Measurements from ENCODE around the gene KCNB1.
A peak's percentile ranks its signal among the peaks of the same experiment; 100 is the strongest.

The KCNB1 gene

GRCh38 chr20:49388744-49389143, 93.7 kb downstream of the KCNB1 start:
- DNase-seq (ENCODE audit: low read depth in 2 of 2), result no peak

GRCh38 chr20:49387581-49387939, 94.9 kb downstream of the KCNB1 start:
- no peak for DNase-seq (ENCODE audit: low read depth in 2 of 2)

DNA sequence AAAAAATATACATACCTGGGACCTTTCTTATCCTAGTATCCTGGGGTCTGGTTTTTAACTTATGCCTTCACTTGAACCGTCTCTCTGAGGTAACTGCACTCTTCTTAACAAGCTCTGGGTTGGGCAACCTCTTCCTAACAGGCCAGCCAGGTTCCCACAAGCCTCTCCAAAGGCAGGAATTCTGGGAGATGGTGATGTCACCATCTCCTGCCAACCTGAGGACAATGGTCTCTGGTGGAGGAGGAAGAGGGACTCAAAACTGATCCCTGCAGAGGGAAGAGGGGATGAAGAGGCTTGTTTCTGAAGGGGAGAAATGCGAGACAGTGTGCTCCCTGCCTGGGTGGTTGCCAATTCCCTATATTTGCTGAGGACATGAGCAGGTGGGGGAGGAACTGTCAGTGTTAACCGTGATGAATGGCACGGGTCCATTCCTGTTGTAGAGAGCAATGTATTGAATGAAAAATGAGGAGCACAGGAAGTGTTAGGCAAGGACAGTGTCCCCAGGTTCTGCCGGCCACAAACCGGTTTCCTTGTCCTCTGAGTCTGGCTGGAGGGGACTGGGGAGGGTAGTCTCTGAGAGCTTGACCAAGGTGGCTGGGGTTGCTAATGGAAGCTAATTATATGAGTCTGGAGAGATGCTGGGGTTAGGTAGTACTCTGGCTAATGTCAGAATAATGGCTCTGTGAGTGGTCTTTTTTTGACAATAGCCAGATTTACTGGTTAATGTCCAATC, 95.5 kb downstream of the KCNB1 start:
- DNase-seq (ENCODE audit: low read depth in 2 of 2), result no peak

GRCh38 chr20:49385465-49385864, 97.0 kb downstream of the KCNB1 start:
- no peak for DNase-seq (ENCODE audit: low read depth in 2 of 2)

DNA sequence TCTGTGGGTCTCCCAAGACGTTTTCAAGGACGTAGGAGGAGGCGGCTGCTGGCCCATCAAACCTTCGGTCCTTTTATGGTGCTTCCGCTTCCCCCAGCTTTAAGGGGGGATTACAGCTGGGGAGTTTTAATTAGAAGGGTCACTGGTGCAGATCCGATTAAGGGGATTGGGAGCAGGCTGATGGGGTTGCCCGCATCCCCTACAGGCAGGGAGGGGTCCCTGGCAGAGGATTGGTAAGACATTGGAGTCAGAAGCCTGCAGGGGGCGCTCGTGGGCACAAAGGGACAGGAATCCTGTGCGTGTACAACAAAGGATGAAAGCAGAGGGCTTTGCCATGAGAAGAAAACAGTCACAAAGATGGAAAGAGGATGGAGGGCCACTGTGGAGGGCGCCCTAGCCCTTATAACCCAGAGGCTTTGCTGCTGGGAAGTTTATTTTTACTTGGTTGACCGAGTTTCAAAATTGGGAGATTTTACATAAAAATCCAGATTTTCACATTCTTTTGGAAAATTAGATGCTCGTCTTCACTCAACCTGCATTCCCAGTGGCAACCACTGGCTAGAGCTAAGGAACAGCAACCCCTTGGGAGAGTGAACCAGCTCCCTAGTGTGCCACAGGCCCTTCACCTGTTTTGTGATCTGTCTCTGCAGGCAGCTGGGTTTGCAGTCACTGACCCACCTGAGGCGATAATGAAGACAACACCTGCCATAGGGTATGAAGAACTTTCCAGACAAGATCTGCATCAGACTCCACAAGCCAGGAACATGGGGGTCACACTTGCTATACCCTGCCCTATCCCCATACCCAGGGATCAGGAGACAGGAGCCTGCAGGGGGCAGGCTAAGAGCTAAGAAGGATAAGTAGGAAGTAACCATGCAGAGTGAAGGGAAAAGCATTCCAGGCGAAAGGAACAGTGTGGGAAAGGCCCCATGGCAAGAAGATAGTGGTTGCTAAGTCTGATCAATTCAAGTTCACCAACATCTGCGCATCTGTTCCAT, 97.7 kb downstream of the KCNB1 start:
- DNase-seq (ENCODE audit: low read depth in 2 of 2), result peak; percentile 53 to 68

DNA sequence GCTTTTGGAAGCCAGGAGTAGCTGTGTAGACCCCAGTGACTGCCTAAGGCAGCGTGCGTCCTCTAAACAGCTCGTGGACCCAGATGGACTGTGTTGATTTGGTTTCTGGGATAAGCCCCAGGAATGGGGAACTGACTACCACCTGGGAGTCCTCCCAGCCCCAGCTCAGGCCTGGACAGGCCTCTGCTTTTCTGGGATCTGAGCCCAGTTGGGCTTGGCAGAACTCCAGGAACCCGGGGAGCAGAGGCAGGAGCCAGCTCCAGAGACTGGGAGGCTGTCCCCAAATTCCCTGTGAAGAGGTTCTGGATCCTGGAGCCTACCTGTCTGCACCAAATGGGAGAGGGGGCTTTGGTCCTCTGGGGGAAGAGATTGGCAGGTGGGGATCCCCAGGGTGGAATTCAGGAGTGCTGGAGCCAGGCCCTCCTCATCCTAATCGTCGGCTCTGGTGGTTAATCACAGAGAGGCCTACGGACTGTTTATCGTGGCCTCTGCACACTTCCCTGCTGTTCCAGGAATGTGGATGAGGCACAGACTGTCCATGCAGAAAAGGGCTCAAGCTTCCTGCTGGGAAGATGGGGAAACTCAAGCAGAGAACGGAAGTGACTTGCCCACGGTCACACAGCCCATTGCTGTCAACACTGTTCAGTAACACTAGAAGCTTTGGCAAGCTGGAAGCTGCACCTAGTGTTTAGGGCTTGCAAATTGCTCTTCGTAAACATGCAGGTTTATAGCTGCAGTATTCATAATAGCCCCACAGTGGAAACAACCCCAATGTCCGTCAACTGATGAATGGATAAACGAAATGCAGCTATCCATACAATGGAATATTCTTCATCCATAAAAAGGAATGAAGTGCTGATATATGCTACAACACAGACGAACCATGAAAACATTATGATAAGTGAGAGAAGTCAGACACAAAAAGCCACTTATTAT, 100.6 kb downstream of the KCNB1 start:
- no peak for DNase-seq (ENCODE audit: low read depth in 2 of 2)

GRCh38 chr20:49380337-49380780, 102.1 kb downstream of the KCNB1 start:
- DNase-seq (ENCODE audit: low read depth in 2 of 2), result no peak

- DNase-seq (ENCODE audit: low read depth in 2 of 2), result no peak
These were observed 103.1 kb downstream of the KCNB1 start for GRCh38 chr20:49379338-49379737.

- DNase-seq (ENCODE audit: low read depth in 2 of 2), result no peak
These were observed 105.1 kb downstream of the KCNB1 start for GRCh38 chr20:49377326-49377725.

DNA sequence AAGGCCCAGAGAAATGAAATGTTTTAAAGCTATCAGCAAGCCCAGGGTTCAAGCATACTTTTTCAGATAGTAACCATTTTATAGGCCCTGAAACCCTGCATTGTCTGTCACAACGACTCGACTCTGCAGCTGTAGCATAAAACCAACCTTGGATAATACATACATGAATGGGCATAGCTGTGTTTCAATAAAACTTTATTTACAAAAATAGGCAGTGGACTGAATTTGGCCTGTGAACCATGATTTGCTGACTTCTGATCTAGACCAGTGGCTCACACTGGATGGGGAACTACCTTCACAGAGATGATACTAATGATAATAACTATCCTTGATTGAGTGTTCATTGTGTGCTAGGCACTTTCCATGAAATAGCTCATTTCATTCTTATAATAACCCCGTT, 107.3 kb downstream of the KCNB1 start:
- DNase-seq (ENCODE audit: low read depth in 2 of 2), result no peak

GRCh38 chr20:49372095-49372734, 110.3 kb downstream of the KCNB1 start:
- no peak for DNase-seq (ENCODE audit: low read depth in 2 of 2)

- DNase-seq (ENCODE audit: low read depth in 2 of 2), result no peak
These were observed 113.9 kb downstream of the KCNB1 start for GRCh38 chr20:49368596-49368995.

- no peak for DNase-seq (ENCODE audit: low read depth in 2 of 2)
These were observed 115.4 kb downstream of the KCNB1 start for GRCh38 chr20:49367113-49367512.

GRCh38 chr20:49366687-49367086, 115.8 kb downstream of the KCNB1 start:
- no peak for DNase-seq (ENCODE audit: low read depth in 2 of 2)

- DNase-seq (ENCODE audit: low read depth in 2 of 2), result no peak
These were observed 120.4 kb downstream of the KCNB1 start for GRCh38 chr20:49361862-49362660.

DNA sequence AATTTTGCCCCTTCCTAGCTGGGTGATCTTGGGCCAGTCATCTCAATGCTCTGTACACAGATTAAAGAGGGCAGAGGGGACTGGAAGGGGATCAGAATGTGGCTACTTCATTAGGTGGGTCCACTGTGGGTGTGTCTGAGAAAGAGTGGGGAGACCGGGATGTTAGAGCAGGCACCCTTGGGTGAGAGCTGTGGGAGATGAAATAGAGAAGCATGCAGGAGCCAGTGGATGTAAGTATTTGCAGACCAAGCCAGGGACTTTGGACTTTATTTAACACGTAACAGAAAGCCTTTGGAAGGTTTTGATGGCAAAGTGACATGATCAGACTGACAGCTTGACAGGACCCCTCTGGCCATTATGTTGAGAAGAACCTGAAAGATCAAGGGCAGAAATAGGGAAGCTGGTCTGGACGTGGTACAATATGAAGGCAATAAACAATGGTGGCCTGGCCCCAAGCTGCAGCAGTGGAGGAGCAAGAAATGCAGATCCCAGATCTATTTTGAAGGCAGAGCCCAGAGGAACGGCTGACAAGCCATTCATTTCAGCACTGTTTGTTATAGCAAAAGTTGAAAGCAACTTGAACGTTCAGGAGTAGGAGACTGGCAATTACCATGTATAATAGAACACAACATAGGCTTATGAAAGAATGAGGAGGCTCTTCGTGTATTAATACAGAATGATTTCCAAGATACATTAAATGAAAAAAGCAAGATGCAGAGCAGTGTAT, 122.1 kb downstream of the KCNB1 start:
- no peak for DNase-seq (ENCODE audit: low read depth in 2 of 2)

- DNase-seq (ENCODE audit: low read depth in 2 of 2), result no peak
These were observed 125.8 kb downstream of the KCNB1 start for GRCh38 chr20:49356676-49357075.

- no peak for DNase-seq (ENCODE audit: low read depth in 2 of 2)
These were observed 127.8 kb downstream of the KCNB1 start for GRCh38 chr20:49354673-49355072.

DNA sequence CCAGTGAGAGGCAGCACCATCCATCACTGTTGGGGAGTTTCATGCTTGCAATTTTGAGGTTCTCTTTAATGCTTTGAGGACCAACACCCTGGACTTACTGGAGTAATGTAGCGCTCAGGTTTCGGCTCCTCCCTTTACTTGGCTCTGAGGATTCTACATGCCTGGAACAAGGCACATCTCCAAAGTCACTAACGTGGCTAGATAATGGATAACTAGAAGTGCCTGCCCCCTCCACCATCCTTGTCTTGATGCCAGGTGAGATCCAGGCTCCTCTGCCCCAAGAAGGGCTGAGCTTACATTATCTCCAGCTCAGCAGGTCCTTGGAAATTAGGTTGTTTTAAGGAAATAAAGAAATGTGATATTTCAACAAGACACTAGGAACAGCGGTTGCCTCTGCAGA, 129.1 kb downstream of the KCNB1 start:
- DNase-seq (ENCODE audit: low read depth in 2 of 2), result no peak

DNA sequence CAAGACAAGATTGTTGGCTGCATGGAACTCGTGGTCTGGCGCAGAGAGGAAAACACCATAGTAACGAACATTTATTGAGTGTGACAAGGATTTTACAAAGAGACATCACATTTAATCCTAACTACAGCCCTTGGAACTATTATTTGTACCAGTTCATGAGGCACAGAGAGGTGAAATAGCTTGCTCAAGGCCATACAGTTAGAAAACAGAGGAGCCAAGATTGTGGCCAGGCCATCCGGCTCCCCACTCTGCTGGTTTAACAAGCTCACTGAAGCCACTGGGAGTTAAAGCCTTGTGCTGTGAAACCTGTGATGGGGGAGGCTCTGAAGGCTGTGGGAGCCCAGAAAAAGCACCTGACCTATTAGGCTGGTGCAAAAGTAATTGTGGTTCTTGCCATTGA, 129.7 kb downstream of the KCNB1 start:
- DNase-seq (ENCODE audit: low read depth in 2 of 2), result no peak

Data from stimulated activated CD4-positive, alpha-beta T cell treated with anti-CD3 and anti-CD28 coated beads, Interleukin-15, amount 100 ng/mL, for 48 hours (primary cell).